Chondrocyte (in vitro differentiated cells): Measurements from ENCODE around the gene SHKBP1. TPM values are rescaled to one million over a fixed set of nuclear protein-coding genes. Genes with fewer than 3 reads are reported as not detected.

Experiments used
- DNase-seq: peaks from one replicate; pipeline ENCODE4 v3.0.0; 2021; ENCODE audit warnings: mixed read lengths, low spot score
- H3K27ac Mint-ChIP-seq: one replicate; pipeline ENCODE4 v1.8.0; 2021; ENCODE audit warnings: mild to moderate bottlenecking, moderate library complexity, mixed read lengths; ENCODE audit not compliant: unreplicated experiment
- H3K27me3 Mint-ChIP-seq: 2 replicates; pipeline ENCODE4 v1.8.0; 2021; ENCODE audit warnings: low read depth, mixed read lengths
- H3K36me3 Mint-ChIP-seq: 2 replicates; pipeline ENCODE4 v1.8.0; 2021; ENCODE audit warnings: low read depth, mixed read lengths
- H3K4me1 Mint-ChIP-seq: 2 replicates; pipeline ENCODE4 v1.8.0; 2021; ENCODE audit warnings: low read depth, mild to moderate bottlenecking, mixed read lengths
- H3K4me3 Mint-ChIP-seq: one replicate; pipeline ENCODE4 v1.8.0; 2021; ENCODE audit warnings: mild to moderate bottlenecking, moderate library complexity, mixed read lengths; ENCODE audit not compliant: unreplicated experiment
- H3K9me3 Mint-ChIP-seq: 2 replicates; pipeline ENCODE4 v1.8.0; 2021; ENCODE audit warnings: low read depth, mixed read lengths
- CTCF ChIP-seq: fragments of 200-600 bp; sonication (generic); IDR thresholded peaks from 2 replicates; pipeline ENCODE4 v1.5.0; 2021; ENCODE audit warnings: antibody characterized with exemption, mild to moderate bottlenecking, moderate library complexity
- total RNA-seq: library from RNA; stranded (reverse); gene quantifications from 3 replicates; pipeline ENCODE4 v1.2.1, GENCODE V29; 2021

SHKBP1 gene
- total RNA-seq, 1 donor from 2014 or later: 46.8 TPM

DNA sequence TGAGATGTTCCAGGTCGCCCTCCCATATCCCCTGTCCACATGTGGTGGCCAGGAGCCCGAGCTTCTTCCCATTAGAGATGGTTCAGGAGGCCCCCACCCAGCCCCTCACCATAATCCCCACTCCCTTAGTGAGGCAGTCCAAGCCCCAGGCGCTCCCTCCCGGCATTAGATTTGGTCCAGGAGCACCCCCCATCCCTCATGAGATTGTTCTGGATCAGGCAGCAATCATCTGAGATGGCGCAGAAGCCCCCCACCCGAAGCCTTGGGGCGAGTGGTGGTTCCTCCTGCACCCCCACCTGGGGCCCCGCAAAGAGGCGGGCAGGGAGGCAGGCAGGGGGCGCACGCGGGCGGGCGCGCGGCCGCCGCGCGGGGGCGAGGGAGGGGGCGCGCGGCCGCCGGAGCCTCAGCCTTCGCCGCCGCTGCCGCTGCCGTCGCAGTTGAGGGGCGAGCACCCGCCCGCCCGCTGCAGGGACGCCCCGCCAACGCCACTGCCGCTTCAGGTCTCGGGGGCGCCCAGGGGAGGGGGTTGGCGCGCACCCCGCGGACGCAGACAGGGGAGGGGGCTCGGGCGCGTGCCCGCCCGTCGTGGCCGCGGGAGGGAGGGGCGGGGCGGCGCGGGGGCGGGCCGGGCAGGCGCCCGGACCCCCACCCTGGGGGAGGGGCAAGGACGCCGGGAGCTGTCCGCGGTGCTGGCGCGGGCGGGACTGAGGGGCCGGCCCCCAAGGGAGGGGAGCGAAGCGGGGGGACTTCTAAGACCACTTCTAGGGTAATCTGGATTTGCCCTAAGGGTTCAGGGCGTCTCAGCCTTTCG, 46.4 kb upstream of the SHKBP1 start:
- Mint-ChIP-seq H3K9me3 (no peaks in the 10 kb centered on the region), H3K36me3 (peaks cover 3% of the 10 kb centered on the region), H3K4me3 (peak overlapping the region; percentile 69), H3K27ac (no peak overlapping the region), H3K27me3 (peaks cover 19% of the 10 kb centered on the region), H3K4me1 (peaks cover 11% of the 10 kb centered on the region)
- TF ChIP-seq CTCF: peak; percentile 49
- DNase-seq: no peak

- H3K4me1 Mint-ChIP-seq: peaks cover 11% of the 10 kb centered on the region
Measured at GRCh38 chr19:40533508-40533907, 43.2 kb upstream of the SHKBP1 start.

DNA sequence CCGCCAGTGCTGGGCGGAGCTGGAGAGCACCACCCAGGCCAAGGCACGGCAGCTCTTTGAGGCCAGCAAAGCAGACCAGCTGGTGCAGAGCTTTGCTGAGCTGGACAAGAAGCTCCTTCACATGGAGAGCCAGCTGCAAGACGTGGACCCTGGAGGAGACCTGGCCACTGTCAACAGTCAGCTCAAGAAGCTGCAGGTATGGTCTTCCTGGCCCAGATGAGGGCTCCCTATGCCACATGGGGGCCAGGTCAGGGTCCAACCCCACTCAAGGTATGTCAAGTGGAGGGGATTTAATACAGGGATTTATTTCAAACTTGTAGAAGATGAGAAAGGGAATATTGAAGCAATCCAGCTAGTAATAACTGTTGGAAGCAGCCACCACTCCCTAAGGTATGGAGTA, 42.5 kb upstream of the SHKBP1 start:
- DNase-seq: no peak
- peaks cover 3% of the 10 kb centered on the region for H3K36me3 Mint-ChIP-seq
- H3K27ac Mint-ChIP-seq: no peak overlapping the region
- no peak for TF ChIP-seq CTCF
- H3K9me3 Mint-ChIP-seq: no peaks in the 10 kb centered on the region
- H3K27me3 Mint-ChIP-seq: peaks cover 23% of the 10 kb centered on the region
- H3K4me1 Mint-ChIP-seq: peaks cover 11% of the 10 kb centered on the region
- no peak overlapping the region for H3K4me3 Mint-ChIP-seq

More at GRCh38 chr19:40533508-40533907, 43.2 kb upstream of the SHKBP1 start:
- H3K36me3 Mint-ChIP-seq: peaks cover 3% of the 10 kb centered on the region
- no peaks in the 10 kb centered on the region for H3K9me3 Mint-ChIP-seq
- H3K4me3 Mint-ChIP-seq: no peak overlapping the region
- no peak for DNase-seq
- H3K27ac Mint-ChIP-seq: no peak overlapping the region
- peak; percentile 45 for TF ChIP-seq CTCF
- H3K27me3 Mint-ChIP-seq: peaks cover 23% of the 10 kb centered on the region

GRCh38 chr19:40539070-40539469, 37.6 kb upstream of the SHKBP1 start:
- H3K4me1 Mint-ChIP-seq: peaks cover 9% of the 10 kb centered on the region
- DNase-seq: no peak
- no peak overlapping the region for H3K4me3 Mint-ChIP-seq
- TF ChIP-seq CTCF: no peak
- H3K9me3 Mint-ChIP-seq: no peaks in the 10 kb centered on the region
- no peaks in the 10 kb centered on the region for H3K36me3 Mint-ChIP-seq
- no peak overlapping the region for H3K27ac Mint-ChIP-seq
- peaks cover 8% of the 10 kb centered on the region for H3K27me3 Mint-ChIP-seq

GRCh38 chr19:40542202-40542859, 34.3 kb upstream of the SHKBP1 start:
- H3K4me3 Mint-ChIP-seq: no peak overlapping the region
- peaks cover 7% of the 10 kb centered on the region for H3K27me3 Mint-ChIP-seq
- no peak overlapping the region for H3K27ac Mint-ChIP-seq
- no peak for DNase-seq
- TF ChIP-seq CTCF: no peak
- H3K9me3 Mint-ChIP-seq: peaks cover 6% of the 10 kb centered on the region
- peaks cover 2% of the 10 kb centered on the region for H3K36me3 Mint-ChIP-seq
- H3K4me1 Mint-ChIP-seq: peaks cover 9% of the 10 kb centered on the region
